Heart left ventricle (tissue), 13 donors: Measurements from ENCODE around the gene DTX1.

ENCODE experiments used
- CTCF ChIP-seq, 12 donors: fragments of 200-600 bp; sonication (generic) in 4 of 12; IDR thresholded peaks; one replicate each; pipeline versions ENCODE4 v1.5.0 to v1.8.0; 2018 to 2022; ENCODE audit warnings: antibody characterized with exemption in 12 of 12, mild to moderate bottlenecking in 5 of 12
- POLR2A ChIP-seq, 2 donors: fragments of 450-650 bp; IDR thresholded peaks; one replicate each; pipeline ENCODE4 v1.6.1; 2017; ENCODE audit warnings: antibody characterized with exemption in 2 of 2, mild to moderate bottlenecking in 2 of 2, moderate library complexity in 2 of 2
- donor health status: ischemic (EF 13 %, LVEDD 7.1; RV severe dilation, severe dysfunction).
- donor health status: DM: no; HTN: yes; CAD: no.
- donor health status: DM: no; HTN: no; CAD: no.
- donor health status: ischemic (EF 25% LVEDD 6.9; RV normal size, moderate dysfunction).
- donor health status: ischemic (EF 25% LVEDD 5.7; RV mildly dilated, moderate dysfunction).
- donor health status: ischemic (EF 35%, LVEDD 5.7; RV mildly dilated, moderate dysfunction).
- donor health status: nonischemic (EF 11% LVEDD 7.7; RV severe dilation, severe dysfunction).
- donor health status: DM: yes; HTN: yes; CAD: no.
- donor health status: PGD.
- donor health status: ischemic (EF 29% LVEDD 5.4; RV normal size, mild dysfunction).
- donor health status: nonischemic (EF 23%, LVEDD 6.1; RV moderate dilation, normal function).

DNA sequence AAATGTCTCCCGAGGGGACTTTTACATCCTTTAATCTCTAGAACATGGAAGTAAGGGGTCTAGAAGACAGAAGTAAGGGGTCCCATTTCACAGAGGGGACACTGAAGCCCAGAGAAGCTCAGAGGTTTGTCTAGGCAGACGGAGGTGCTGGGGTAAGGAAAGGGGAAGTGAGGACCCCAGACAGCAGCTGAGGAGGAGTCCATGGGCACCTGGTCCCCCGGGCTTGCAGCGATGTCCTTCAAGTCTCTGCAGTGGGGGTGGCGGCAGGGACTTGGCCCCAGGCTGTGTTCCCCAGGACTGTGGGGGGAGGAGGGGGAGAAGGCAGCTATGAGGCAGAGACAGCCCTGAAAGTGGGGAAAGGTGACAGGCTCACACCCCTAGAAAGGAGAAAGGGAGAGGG lies 30.7 kb downstream of the DTX1 start:
- TF ChIP-seq CTCF (IDR thresholded peaks at IDR 0.05), result no peak
- no peak for TF ChIP-seq POLR2A (IDR thresholded peaks at IDR 0.05)
